HG03521 (cell line): Measurements from ENCODE around the gene RPN2.
"Not testable (repeated sequence)": the region's sequence is repeated elsewhere in the genome, so short reads cannot be mapped to it uniquely, and the experiment has no call there.

Experiments used
- ATAC-seq: cut with Tn5 transposase; IDR thresholded peaks from one replicate; pipeline ENCODE4 v1.9.1; 2021; ENCODE audit warnings: mild to moderate bottlenecking, moderate library complexity; ENCODE audit not compliant: unreplicated experiment

Gene RPN2

DNA sequence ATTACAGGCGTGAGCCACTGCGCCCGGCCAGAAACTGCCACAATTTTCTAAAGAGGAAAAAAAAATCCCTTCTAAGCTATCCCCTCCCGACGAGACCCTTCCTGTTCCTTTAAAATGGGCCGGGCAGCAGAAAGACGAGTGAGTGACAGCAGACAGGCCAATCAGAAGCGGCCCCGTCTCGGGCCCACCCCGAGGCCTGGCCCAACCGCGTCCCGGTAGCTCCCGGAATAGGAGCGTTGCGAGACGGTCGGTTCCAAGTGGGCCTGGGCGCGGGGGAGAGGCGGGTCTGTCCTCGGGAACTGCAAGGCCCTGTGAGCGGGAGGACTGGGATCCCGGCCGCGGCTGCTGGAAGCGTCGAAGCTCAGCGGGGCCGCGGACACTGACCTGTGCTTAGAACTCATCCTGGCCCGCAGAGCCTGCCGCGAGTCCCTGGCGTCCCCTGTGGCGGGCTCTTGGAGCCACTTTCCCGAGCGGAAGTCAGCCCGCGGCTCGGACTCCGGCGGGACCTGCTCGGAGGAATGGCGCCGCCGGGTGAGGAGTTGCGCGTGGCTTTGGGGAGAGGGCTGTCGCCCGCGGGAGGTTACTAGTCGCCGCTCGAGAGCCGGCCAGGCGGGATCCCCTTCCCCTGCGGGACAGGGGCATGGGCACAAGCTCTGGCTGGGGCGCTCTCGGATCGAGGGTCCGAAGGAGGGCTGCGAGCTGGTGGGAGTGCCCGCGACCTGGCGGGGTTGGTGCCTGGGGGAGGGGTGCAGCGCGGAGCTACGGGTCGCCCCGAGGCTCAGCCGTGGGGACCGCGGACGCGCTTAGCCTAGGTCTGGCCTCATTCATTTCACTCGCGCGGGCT, at the start of gene RPN2, which contains the start of gene MROH8:
TSS of gene RPN2 (plus strand) at position 492 of the 844 bp plus-strand sequence. CDS start at position 519, 27 bp downstream.
TSS of gene MROH8 (minus strand) at position 710 of the 844 bp plus-strand sequence.
- peak; percentile 88 for ATAC-seq

DNA sequence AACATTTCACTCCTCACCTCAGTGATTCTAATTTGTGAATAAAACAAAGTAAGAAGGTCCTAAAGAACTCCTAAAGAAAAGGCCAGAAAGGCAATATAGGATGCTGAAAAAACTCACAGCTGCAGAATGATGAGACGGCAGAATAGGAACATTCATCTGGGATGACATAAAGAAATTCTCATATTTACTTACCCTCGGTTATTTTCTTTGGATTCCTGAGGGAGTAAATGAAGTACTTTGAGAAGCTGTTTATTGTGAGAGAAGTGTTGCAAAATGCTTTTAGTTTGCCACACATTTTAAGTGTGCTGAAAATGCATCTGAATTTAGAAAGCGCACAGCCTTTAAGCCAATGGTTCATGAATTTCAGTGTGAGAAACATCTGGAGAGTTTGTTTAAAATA, 47.6 kb upstream of the RPN2 start:
- ATAC-seq = no peak

DNA sequence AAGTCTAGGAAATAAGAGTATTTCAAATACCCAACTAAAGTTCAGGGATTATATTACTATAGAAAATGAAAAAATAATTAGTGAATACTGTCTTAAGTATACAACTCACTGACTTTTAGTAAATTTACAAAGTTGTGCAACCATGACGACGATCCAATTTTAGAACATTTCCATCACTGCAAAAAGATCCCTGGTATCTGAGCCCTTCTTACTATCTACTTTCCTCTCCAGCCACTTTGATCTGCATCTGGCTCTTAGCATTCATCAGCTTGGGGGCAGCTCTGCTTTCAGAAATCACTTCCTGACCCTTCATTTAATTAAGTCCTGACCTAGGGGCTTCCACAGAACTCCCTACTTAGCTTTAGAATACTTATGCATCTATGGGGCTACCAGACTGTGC, 45.2 kb upstream of the RPN2 start:
- no peak for ATAC-seq

DNA sequence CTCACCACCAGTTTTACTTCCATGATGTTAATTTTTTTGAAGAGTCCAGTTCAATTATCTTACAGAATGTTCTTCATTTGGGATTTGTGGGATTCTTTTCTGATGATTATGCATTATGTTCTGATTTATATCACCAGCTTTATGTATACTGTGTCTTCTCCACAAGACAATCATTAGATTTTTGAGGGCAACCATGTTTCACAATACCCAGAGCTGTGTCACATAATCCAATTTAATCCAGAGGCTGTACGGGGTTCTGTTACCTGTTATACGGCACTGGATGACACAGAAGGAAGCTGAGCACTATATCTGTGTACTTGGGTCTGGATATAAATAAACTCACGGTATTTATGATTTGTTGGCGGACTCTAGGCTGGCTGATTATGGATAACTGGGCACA, 41.6 kb upstream of the RPN2 start:
- ATAC-seq = no peak

DNA sequence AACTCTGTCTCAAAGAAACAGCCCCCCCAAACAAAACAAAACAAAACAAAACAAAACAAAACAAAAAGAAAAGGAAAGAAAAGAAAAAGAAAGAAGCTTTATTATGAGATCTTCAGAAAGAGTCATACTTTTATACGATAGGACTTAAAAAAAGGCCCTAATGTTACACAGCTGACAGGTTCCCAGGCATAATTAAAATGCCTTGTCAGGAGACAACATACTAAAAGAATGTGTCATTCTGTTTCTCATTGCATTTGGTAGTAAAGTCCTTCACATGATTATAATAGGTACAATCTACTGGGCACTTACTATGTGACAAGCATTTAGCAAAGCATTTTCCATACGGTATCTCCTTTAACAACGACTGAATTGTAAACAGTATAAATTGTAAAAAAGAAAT, 36.4 kb upstream of the RPN2 start:
- ATAC-seq = no peak

DNA sequence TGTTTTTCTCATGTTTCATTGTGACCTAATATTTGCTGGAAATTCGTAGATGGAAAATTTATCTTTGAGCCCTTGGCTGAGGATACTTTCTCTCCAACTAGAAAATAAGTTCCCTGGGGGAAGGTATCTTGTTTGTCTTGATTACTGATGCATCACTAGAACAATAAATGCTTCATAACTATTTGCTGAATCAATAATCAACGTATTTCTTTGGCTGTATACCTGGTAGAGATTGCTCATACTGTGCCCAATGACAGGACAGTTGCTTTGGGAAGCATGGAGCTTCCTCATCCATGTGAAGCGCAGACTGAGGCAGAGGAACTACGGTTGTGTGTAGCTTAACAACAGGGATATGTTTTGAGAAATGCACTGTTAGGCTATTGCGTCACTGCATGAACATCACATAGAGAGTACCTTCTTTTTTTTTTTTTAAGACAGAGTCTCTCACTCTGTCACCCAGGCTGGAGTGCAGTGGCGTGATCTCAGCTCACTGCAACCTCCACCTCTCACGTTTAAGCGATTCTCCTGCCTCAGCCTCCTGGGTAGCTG, 34.2 kb upstream of the RPN2 start:
- no peak for ATAC-seq

DNA sequence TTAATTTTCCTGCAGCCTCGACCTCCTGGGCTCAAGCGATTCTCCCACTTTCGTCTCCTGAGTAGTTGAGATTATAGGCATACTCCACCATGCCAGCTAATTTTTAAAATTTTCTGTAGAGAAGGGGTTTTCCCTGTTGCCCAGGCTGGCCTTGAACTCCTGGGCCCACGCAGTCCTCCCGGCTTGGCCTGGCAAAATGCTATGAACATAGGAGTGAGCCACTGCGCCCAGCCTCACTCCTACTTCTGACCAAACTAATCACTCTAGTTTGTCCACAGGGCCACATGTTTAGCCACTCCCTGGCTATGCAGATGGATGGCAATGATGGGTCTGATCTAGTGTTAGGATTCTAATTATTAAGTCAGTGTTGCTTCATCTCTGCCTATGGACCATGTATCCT, 31.9 kb upstream of the RPN2 start:
- no peak for ATAC-seq

DNA sequence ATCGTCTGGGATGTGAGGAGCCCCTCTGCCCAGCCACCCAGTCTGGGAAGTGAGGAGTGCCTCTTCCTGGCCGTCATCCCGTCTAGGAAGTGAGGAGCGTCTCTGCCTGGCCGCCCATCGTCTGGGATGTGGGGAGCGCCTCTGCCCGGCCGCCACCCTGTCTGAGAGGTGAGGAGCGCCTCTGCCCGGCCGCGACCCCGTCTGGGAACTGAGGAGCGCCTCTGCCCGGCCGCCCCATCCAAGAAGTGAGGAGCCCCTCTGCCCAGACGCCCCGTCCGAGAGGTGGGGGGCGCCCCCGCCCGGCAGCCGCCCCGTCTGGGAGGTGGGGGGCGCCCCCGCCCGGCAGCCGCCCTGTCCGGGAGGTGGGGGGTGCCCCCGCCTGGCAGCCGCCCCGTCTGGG, 28.3 kb upstream of the RPN2 start:
- not testable (repeated sequence) for ATAC-seq

DNA sequence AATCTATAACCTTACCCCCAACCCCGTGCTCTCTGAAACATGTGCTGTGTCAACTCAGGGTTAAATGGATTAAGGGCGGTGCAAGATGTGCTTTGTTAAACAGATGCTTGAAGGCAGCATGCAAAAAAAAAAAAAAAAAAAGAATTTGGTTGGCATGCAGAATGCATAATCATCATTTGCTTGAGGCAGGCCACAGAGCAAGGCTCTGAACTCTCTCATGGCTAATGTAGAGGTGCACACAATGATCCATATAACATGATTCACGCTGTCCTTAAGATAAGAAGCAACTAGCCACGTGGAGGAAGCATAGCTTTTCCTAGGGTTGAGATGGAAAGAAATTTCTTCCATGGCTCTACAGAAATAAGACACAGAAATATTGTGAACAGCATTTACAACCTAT, 27.6 kb upstream of the RPN2 start:
- no peak for ATAC-seq

DNA sequence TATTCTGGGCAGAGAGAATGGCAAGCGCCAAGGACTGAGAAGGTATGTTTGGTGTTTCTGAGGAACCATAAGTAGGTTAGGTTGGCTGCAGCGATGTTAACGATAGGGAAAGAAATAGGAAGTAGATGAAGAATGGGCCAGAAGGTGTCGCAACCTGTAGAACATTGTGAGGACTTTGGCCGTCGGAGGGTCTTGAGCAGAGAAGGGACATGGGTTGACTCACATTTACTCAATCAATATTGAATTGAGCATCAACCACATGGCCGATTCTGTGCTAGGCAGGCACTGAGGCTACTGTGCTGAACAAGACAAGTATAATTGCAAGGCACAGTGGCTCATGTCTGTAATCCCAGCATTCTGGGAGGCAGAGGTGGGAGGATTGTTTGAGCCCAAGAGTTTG, 26.8 kb upstream of the RPN2 start:
- ATAC-seq = no peak

DNA sequence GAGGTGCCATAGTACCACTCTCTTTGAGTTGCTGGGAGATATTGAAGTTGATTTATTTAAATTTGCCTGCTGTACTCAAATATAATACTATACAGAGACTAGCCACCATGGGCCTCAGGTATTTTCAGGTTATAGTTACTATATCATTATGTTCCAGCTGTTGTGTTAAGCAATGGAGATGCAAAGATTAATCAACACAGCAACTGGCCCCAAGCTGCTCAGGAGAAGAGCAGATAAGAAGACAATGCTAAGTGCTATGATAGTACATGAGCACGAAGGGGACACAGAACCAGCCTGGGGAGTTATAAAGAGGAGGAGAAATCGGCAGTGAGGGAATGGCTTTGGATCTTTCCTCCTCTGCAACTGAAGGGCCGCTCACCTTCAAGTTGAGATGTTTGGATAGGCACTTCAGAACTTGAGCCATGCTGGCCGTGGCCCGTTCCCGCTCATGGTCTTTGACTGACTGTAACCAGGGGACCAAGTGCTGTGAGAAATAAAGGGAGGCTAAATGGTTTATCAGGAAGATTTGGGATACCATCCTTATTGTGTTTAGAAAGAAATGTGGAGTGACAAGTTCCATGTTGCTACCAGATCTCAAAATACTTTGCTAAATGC, 24.3 kb upstream of the RPN2 start:
- no peak for ATAC-seq

DNA sequence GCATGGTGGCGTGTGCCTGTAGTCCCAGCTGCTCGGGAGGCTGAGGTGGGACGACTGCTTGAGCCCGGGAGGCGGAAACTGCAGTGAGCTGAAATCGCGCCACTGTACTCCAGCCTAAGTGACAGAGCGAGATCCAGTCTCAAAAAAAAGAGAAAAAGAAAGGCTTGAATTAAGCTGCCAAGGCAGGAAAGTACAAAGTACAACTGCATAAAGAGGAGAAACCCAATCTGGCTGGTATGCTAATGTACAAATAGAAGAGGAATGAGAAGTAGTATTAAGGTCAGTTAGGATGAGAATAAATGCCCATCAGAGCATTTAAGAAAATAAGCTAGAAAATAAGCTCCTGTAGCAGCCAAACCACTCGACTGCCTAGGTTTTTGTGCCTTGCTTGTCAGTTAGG, 23.1 kb upstream of the RPN2 start:
- ATAC-seq = no peak

DNA sequence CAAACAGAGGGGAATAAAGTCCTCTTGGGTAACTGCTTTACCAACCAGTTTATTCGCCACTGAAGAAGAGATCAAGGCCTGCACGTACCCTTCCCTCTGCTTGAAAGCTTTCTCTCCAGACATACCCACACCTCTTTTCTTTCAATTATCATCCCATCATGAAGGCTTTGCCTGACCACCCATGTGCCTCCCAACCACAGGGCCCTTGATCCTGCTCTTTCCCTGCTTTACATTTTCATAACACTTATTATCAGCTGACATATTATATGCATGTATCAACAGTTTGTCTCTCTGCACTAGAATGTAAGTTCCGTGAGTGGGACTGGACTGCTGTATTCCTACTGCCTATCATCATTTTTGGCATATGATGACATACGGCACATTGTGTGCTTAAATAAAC, 20.9 kb upstream of the RPN2 start:
- ATAC-seq = no peak

DNA sequence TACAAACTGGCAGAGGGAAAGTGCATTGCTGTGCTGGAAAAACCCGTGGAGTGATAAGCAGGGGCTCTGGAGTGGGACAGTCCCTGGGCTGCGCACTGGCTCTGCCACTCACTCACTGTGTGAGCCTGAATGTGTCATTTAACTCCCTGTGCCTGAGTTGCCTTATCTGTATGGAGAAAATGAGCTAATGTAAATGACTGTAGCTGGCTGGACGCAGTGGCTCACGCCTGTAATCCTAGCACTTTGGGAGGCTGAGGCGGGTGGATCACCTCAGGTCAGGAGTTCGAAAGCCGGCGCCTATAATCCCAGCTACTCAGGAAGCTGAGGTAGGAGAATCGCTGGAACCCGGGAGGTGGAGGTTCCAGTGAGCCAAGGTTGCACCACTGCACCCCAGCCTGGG, 18.4 kb upstream of the RPN2 start:
- no peak for ATAC-seq

DNA sequence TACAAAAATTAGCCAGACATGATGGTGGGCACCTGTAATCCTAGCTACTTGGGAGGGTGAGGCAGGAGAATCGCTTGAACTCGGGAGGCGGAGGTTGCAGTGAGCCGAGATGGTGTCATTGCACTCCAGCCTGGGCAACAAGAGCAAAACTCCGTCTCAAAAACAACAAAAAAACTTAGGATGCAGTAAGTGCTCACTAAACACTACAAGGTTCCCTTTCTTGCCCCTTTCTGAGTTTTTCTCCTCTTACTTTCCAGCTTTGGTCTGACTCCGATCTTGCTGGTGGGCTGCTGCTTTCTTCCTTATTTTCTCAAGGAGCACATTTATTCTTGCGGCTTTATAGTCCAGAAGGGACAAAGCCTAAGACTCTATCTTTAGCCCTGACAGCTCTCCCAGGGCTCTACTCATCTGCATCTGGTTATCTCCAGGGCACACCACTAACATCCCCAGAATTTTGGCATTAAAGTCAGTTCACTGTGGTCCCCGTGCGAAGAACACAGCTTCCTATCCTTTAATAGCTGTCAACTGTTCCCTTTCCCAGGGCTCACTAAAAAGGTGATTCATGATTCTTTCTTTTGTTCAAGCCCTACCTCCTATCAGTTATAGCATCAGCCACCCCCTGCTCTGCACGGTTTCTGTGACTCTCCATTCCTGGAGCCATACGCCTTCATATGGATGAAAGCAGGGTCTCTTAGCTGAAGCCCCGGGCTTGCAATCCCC, 17.1 kb upstream of the RPN2 start:
- ATAC-seq = no peak

DNA sequence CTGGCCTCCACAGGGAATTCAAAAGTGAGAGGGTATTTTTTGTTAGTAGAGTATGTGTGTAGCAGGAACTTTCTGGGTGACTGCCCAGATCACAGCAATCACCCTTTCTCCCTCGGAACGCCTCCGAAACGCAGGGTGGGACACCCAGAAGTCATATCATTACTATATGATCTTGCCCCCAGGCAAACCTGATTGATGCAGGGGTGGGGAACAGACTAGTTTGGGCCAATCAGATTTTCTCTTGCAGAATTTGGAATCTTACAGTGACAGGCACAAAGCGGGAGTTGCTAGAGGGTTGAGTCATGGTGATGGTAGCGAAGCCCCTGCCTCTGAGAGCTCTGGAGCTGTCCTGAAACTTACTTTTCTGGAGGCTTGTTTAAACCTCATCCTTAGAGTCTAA, 16.5 kb upstream of the RPN2 start:
- no peak for ATAC-seq

DNA sequence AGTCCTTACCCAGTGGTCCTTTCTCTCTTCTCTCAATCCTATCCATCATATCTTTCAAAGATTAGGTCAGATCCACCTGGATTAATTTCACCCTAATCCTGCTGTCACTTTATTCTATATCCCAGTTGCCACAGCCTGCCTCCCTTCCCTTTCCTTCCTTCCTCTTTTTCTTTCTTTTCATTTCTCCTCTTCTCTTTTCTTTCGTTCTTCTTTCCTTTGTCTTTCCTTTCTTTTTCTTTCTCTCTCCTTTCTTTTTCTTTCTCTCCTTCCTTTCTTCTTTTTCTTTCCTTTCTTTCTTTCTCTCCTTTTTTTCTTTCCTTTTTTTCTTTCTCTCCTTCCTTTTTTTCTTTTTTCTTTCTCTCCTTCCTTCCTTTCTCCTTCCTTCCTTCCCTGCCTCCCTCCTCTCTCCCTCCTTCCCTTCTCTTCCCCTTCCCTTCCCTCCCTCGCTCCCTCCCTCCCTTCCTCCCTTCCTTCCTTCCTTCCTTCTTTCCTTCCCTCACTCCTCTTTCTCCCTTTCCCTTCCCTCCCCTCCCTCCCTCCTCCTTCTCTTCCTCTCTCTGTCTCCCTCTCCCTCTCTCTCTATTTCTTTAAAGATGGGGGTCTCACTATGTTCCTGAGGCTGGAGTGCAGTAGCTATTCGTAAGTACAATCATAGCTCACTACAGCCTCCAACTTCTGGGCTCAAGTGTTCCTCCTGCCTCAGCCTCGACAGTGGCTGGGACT, 15.1 kb upstream of the RPN2 start:
- no peak for ATAC-seq

DNA sequence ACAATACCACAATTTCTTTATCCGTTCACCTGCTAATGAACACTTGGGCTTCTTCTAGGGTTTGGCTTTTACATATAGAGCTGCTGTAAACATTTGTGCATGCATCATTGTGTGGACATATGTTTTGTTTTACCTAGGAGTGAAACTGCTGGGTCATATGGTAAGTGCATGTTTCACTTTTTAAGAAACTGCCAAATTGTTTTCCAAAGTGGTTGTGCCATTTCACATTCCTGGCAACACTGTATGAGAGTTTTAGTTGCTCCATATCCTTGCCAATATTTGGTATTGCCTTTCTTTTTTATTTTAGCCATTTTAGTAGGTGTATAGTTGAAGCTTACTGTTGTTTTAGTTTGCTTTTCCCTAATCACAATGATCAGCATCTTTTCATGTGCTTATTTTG, 14.1 kb upstream of the RPN2 start:
- ATAC-seq = no peak

DNA sequence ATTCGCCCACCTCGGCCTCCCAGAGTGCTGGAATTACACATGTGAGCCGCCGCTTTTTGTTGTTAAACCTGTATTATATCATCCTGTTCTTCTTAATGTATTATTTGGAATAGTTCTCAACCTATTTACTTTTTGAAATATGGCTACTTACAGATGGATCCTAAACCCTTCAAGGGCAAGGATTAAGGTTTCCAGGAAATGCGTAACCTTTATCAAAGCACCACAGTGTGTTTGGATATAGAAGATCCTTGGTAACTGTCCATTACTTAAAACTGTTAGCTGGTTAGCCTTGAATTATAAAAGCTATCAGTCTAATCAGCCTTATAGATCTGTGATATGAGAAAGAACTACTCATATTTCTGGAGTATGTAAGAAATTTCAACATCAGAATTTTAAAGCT, 12.3 kb upstream of the RPN2 start:
- no peak for ATAC-seq

DNA sequence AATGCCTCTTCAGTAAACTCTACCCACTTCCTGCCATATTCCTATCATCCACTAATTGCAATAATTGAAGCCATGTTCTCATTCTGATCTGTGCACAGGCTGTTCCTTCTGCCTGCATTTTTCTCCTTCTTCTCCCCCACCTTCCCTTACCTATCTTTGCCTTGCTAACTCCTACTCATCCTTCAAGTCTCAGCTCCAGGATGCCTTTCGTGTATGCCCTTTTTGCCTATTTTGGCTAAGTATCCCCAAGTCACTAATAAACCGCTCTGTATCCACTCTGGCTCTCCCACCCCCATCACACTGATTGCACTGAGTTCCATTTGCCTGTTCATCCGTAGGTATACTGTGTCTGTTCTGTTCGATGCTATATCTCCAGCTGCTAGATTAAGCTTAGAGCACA, 6.3 kb upstream of the RPN2 start:
- no peak for ATAC-seq
